Left hindlimb (tissue), 1 donor: Measurements from ENCODE around the gene UBE2D3.
"Not testable (repeated sequence)": the region's sequence is repeated elsewhere in the genome, so short reads cannot be mapped to it uniquely, and the experiment has no call there.

Source experiments
- DNase-seq: peaks from one replicate; pipeline ENCODE4 v3.0.0-alpha.2; 2018

The UBE2D3 gene

GRCh38 chr4:102828497-102828808 is 1.1 kb upstream of the UBE2D3 start:
- DNase-seq = no peak

GRCh38 chr4:102827674-102828496 is 534 bp upstream of the UBE2D3 start:
- DNase-seq = peak; percentile 100

GRCh38 chr4:102826105-102826889 is 1.1 kb downstream of the UBE2D3 start:
- DNase-seq = no peak

GRCh38 chr4:102825261-102826091 is 1.9 kb downstream of the UBE2D3 start:
- peak; percentile 66 for DNase-seq

GRCh38 chr4:102824398-102824797 is 3.0 kb downstream of the UBE2D3 start:
- DNase-seq = no peak

- DNase-seq = no peak
Observed at GRCh38 chr4:102823897-102824296, 3.5 kb downstream of the UBE2D3 start.

- no peak for DNase-seq
Observed at GRCh38 chr4:102823464-102823863, 3.9 kb downstream of the UBE2D3 start.

GRCh38 chr4:102819588-102820365 is 7.6 kb downstream of the UBE2D3 start:
- no peak for DNase-seq

- not testable (repeated sequence) for DNase-seq
Observed at GRCh38 chr4:102819100-102819499, 8.3 kb downstream of the UBE2D3 start.

GRCh38 chr4:102817613-102818268 is 9.6 kb downstream of the UBE2D3 start:
- no peak for DNase-seq

- no peak for DNase-seq
Observed at GRCh38 chr4:102817021-102817605, 10.2 kb downstream of the UBE2D3 start.

- no peak for DNase-seq
Observed at GRCh38 chr4:102815981-102816380, 11.4 kb downstream of the UBE2D3 start.

- DNase-seq = no peak
Observed at GRCh38 chr4:102809691-102810090, 17.7 kb downstream of the UBE2D3 start.

- DNase-seq = no peak
Observed at GRCh38 chr4:102809190-102809589, 18.2 kb downstream of the UBE2D3 start.

GRCh38 chr4:102808009-102808408 is 19.3 kb downstream of the UBE2D3 start:
- DNase-seq = no peak

GRCh38 chr4:102807345-102807744 is 20.0 kb downstream of the UBE2D3 start:
- no peak for DNase-seq

- no peak for DNase-seq
Observed at GRCh38 chr4:102799816-102800215, 27.5 kb downstream of the UBE2D3 start.

GRCh38 chr4:102794999-102795398 is 32.4 kb downstream of the UBE2D3 start:
- DNase-seq = no peak

- DNase-seq = no peak
Observed at GRCh38 chr4:102792361-102792936, 34.9 kb downstream of the UBE2D3 start.

- DNase-seq = no peak
Observed at GRCh38 chr4:102791318-102791835, 36.0 kb downstream of the UBE2D3 start.

- no peak for DNase-seq
Observed at GRCh38 chr4:102789317-102789717, 38.0 kb downstream of the UBE2D3 start.
